GM18909 (cell line): ENCODE results near the gene ZDHHC8.
"Not testable (repeated sequence)": the region's sequence is repeated elsewhere in the genome, so short reads cannot be mapped to it uniquely, and the experiment has no call there.

Source experiments
- ATAC-seq: cut with Tn5 transposase; IDR thresholded peaks from one replicate; pipeline ENCODE4 v1.9.1; 2021; ENCODE audit warnings: mild to moderate bottlenecking; ENCODE audit not compliant: unreplicated experiment, poor library complexity

ZDHHC8 gene

DNA sequence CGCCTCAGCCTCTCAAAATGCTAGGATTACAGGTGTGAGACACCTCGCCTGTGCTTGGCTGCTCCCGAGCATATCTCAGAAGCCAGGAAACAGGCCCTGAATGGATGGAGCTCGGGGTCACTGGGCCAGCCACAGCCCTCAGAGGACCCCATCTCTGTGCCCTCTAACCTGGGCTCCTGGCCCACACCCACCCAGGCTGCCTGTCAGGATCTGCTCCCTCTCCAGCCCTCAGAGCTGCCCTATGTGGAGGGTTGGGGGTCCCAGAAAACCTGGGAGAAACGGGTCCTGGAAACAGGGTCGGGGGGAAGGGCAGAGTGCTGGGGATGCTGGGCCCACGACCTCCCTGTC is 24.4 kb downstream of the ZDHHC8 start:
- ATAC-seq: no peak

DNA sequence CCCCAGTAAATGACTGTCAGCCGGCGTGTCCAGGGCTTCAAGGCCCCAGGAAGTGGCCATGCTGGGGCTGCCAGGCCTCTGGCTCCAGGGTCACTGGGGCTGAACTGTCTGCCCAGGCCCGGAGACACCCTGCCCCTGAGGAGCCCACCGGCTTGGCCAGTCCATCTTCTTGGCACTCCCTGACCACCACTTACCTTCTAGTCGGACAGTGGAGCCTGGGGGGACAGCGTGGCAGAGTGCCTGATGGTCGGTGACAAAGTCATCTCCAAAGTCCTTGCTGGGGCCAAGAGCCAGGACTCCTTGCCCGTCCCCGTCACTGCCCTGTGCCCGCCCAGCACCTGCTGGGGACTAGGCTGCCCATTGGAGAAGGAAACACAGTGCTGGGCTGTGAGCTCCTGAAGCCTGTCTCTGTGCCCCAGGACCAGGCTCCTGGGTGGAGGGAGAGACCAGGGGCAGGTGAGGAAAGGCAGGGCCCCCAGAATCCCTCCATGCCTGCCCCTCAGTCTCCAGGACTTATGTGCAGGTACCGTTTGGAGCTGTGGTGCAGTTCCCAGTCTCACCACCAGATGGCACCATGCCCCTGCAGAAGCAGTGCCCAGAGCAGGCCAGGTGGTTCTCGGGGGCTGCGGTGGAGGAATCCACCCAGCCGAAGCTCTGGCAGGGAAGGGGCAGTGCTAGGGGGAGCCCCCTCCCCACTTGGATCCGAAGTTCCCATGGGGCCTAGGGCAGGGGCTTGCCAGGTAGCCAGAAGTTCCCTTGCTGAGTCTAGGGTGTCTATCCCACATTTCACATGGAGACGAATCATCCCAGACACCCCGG is 25.2 kb downstream of the ZDHHC8 start:
- no peak for ATAC-seq

DNA sequence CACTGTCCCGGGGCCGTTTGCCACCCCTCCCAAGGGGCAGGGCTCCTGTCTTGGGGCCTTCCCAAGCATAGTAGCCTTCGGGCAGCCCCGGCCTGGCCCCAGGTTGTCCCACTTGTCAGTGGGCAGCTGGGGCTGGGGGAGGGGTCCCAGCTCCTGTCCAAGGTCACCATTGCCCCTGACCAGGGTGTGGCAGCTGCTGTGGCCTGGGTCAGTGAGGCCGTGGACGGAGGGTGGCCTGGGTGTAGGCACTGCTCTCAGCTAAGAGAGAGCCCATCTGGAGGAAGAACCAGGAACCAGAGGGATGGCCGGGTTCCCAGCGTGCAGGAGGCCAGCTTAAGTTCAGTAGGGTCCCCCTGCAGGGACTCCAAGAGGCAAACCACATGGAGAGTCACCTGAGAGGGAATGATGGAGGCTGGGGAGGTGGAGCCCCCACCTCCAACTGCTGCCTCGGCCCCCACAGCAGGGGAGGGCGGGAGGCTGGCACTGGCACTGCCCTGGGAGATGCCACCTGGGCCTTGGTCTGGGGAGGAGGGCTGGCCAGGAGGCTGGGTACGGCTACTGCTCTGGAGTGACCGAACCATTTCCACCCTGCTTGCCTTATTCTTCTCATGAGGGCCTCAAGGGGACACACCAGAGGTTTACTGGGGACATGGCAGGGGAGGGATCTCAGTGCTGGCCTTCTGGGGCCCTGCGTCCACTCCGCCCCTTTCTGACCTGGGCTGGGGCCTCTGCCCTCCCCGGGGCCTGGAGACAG is 26.0 kb downstream of the ZDHHC8 start:
- no peak for ATAC-seq

DNA sequence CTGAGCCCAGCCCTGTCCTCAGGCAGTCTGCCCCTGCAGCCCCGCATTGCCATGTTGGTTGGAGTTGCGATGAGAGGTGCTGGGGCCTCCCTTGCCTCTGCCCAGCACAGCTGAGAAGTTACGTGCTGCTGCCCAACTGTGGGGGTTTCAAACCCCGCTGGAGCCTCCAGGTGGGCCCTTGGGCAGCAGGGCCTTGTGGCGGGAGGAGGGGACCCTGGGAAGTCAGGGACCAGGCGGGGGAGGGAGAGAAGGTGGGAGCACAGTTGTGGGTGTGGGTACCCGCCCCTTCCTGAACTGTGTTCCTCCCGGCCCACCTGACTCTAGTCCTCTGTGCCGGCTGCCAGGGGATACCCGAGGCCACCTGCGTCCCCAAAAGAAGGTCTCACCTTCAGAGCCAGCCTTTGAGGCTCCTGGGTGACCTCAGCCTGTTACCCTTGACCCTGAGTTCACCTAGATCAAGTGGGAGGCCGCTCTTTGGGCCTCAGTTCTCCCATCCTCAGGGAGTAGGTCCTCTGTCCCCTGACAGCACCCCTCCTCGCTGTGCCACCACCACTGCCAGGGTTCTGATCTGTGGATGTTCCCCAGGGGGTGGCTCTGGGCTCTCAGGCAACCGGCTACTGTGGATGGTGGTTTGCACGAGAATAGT is 26.9 kb downstream of the ZDHHC8 start:
- no peak for ATAC-seq

DNA sequence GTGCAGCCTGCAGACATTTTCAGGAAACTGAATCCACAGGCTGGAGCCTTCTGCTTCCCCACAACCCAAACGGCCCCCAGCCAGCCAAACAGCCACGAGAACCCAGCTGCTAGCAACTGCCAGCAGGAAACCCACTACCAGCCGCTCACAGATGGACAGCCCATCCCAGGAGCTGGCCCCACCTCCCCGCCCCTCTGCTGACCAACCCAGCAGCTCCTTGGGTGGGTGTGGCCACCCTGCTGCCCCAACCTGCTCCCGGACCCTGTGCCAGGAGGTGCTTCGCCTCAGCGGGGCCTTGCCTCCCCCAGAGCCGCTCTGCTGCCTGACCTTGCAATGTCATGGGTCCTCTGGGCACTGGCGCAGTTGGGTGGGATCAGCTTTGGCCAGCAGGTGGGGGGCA is 27.5 kb downstream of the ZDHHC8 start:
- no peak for ATAC-seq

DNA sequence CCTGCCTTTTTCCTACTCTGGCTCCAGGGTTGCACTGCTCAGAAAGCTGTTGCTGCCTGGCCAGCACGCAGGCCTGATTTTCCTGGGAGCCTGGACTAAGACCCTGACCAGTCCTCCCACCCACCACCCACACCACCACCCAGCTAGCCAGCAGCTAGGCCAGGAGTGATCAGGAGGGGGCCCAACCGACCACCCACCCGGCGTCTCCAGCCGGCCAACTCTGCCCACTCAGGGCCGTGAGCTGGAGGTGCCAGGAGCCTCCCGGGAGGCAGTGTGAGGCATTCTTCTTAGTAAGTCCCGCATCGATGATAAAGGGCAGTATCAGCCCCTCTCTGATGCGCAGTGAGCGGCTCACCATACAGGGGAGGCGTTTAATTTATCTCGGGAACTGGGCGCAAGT is 27.9 kb downstream of the ZDHHC8 start:
- not testable (repeated sequence) for ATAC-seq

DNA sequence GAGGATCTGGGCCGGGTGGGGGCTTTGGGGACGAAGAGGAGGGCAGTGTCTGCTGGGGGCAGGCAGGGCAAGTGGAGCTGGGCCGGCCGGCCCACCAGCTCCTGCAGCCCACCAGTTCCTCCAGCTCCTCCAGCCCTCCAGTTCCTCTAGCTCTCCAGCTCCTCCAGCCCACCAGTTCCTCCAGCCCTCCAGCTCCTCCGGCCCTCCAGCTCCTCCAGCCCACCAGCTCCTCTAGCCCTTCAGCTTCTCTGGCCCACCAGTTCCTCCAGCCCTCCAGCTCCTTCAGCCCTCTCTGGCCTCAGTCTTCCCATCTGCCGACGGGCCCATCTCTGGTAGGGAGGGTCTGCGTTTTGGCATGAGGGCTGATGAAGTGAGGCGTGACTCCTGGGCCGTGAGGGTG is 28.4 kb downstream of the ZDHHC8 start:
- ATAC-seq: no peak

DNA sequence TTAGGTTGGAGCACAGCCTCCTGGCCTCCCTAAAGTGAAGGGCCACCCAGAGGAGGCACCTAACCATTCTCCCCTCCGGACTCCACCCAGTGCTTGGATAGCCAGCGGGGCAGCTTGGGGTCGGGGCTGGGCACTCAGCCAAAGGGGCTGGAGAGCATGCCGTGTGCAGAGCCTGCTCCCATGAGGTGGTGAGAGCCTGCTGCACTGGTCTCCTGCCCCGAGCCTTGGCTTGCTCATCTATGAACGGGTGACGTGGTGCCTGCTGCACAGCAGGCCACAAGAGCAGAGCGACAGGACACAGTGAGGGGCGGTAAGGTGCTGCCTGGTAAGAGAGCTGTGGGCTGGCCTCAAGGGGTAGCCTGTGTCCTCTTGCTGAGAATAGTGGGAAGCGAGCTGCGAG is 33.3 kb downstream of the ZDHHC8 start:
- ATAC-seq: no peak

DNA sequence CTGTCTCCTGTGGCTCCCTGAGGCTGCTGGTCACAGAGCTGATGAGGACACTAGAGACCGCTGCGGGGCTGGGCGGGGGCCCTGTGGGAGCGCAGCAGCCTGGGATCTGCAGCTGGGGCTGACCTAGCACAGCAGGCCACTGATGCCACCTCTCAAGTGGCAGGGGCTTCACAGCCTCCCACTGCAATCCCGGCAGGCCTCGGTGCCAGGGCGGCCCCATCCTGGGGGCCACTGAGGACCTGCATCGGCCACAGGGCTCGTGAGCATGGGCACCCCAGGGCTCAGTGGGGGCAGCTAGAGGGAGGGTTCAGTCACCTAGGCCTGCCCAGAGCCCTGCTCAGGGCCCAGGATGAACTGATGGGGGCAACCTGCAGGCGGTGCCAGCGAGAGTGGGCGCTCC is 33.8 kb downstream of the ZDHHC8 start:
- ATAC-seq: no peak

DNA sequence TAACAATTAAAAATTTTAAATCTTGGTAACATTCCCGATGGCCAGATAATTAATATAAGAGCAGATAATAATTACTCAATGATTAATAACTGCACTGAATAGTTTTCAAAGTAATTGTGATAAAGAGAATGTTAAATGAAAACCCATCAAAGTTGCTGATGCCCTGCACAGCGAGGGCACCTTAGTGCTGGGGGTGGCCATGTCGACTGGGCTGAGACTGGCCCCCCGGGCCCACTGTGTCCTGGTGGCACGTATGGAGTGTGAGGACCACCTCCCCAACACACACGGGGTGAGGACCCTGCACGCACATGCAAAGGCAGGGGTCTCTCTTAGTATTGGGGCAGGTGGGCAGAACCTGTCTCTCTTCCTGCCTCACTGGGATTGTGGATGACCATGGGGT is 34.3 kb downstream of the ZDHHC8 start:
- ATAC-seq: no peak

DNA sequence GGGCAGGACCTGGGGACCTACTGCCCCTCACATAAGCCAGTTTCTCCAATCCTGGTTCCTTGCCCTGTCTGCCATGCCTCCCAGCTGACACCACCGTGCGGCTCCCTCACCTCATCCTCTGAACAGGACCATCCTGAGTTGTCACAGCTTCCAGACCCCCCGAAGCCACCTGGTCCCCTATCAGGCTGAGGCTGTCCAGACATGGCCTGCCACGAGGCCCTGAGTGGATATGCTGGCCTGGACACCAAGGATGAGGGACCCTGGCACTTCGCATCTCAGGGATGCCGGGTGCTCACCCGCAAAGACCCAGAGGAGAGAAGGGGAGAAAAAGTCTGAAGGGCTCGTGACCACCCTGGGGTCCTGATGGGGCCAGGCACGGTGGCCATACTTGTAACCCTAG is 35.1 kb downstream of the ZDHHC8 start:
- ATAC-seq: no peak

DNA sequence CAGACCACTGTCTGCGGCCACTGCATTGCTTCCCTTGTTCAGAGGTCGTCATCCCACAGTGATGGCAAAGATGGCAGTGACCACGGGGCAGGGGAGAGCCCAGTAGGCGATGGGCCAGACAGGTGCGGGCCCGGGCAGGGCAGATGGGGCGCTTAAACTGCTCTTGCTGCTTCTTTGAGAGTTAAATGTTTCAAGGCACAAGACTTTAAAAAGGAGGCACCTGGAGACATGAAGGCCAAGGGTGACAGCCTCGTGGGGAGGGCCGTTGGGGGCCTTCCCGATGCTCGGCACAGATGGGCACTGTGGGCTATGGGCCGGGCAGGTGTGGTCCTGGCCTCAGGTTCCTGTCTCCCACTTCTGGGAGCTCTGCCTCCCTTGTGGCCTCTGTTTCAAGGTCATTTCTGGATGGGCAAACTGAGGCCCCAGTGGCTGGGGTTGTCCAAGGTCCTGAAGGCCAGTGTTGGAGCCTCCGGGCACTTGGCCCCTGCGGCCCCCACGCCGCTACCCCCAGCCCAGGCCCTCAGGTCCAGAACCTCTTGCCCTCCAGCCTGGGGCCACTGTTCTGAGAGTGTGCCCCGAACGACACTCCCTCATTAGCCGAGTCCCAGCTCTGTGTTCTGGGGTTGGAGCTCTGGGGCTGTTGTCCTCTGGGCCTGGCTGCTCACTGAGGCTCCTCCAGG is 36.2 kb downstream of the ZDHHC8 start:
- ATAC-seq: no peak

DNA sequence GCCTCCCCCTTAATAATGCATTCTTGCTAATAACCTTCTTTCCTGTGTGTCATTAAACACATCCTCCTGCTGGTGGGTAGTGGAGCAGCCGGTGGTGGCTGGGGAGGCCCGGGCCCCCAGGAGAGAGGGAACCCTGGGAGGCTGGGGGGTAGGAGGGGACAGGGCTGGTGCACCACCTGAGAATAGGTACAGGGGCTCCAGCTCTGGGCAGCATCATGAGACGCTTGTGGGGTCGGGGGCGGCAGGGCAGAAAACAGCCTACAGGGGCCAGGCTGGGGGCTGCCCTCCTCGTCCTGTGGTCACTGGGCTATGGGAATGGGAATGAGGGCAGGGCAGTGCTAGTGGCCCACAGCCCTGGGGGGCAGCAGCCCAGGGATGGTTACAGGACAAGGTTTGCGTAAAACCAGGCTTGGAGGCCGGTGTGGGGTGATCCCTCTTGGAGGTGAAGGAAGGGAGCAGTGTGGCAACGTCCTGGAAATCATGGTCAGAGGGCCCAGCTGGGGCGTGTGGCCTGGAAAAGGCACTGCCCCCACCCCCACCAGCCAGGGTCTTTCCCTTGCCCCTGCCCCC is 37.7 kb downstream of the ZDHHC8 start:
- ATAC-seq: no peak

DNA sequence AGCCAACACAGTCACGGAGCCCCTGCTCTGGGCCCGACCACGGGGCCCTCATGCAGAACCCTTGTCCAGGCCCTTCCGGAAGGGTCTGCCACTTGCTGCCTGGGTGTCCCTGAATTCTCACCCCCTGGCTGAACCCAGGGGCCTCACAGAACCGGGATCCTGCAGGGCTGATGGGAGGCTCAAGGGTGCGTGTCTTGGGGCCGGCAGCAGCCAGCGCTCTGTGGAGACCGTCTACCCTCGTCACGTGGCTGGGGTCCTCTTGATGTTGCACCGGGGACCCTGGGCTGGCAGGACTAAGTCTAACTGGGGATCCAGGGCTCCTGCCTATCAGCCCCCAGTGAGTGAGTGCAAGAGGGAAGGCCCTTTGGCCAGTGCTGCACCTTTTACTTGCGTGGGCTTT is 38.6 kb downstream of the ZDHHC8 start:
- no peak for ATAC-seq

DNA sequence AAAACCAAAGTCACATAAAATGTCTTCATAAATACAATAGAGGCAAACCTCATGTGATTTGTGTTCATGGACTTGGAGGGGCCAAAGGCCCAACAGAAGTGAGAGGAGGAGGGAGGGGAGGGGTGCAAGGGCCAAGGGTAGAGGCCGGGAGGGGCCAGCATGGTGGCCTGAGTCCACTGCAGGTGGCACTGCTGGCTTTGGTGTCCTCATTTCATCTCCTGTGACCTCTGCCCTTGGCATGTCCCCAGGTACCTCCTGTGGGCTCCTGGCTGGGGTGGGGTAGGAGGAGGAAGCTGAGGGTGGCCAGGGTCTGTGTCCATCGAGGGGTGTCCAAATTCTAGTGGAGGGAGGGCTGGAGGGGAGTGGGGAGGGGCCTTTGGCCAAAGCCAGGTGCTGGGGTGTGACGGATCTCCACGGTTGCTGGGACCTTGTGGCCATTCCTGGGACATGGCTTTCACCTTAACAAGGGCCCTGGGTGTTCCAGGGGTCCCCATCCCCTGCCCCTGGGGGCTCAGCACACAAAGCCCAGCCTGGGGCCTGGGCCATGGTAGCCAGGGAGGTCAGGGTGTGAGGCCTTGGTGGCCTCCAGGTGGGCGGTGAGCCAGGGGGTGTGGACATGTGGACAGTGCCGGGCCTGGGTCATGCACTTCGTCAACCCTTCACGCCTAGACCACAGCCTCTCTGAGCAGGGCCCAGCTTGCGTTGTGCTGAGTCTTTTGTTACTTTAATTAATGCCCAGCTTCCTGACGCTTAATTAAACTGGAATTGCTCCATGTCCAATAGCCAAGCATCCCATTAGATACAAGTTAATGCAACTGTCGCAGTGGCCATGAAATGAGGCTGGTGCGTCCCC is 39.9 kb downstream of the ZDHHC8 start:
- no peak for ATAC-seq

DNA sequence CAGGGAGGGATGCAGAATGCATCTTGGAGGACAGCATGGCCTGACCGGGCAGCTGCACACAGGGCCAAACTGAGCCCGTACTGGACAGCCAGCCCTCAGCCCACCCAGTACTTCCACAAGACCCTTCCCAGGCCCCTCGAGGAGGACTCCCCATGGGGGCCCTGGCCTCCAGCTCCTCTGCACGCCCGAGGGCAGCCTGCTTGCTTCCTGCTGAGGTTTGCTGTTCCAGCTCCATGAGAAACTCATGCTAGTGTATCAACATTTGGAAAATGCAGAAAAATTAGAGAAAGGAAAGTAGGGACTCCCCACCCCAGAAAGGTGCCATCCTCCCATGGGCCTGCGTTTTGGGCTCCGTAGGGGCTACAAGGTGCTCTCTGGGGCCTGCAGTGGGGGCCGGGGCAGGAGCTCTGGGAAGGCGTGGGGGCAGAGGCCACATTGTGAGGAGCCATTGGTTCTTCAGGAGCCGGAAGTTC is 40.6 kb downstream of the ZDHHC8 start:
- ATAC-seq: no peak

DNA sequence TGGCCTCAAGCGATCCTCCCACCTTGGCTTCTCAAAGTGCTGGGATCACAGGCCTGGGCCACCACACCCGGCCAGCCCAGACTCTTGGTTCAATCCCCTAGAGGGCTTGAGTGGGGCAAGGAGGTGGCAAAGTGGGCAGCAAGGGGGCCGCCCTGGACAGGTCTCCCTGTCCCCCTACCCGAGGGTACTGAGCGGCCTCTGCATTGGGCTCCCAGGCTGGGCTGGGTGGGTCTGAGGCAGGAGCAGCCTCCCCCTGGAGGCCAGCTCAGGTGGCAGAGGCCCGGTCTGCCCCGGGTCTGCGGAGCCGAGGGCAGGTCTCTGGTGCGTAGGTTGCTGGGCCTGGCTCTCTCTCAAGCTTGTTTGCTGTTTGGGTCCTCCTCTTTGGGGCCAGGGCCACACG is 41.6 kb downstream of the ZDHHC8 start:
- ATAC-seq: no peak

DNA sequence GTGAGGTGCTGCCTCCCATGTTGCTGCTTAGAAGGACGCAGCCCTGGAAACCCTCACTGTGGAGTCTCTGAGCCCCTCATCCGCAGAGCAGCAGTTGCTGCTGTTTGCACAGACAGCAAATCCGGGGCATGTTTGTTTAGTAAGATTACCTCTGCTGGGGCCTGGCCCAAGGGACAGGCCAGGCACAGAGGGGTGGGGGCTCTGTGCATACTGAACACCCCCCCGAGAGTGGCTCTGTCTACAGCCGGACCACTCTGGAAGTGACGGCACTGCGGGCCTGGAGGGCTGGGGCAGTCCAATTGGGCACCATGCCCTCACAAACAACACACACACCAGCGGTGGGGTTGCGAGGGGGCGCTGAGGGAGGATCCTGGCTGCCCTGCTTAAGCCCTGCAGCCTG is 42.2 kb downstream of the ZDHHC8 start:
- ATAC-seq: no peak

DNA sequence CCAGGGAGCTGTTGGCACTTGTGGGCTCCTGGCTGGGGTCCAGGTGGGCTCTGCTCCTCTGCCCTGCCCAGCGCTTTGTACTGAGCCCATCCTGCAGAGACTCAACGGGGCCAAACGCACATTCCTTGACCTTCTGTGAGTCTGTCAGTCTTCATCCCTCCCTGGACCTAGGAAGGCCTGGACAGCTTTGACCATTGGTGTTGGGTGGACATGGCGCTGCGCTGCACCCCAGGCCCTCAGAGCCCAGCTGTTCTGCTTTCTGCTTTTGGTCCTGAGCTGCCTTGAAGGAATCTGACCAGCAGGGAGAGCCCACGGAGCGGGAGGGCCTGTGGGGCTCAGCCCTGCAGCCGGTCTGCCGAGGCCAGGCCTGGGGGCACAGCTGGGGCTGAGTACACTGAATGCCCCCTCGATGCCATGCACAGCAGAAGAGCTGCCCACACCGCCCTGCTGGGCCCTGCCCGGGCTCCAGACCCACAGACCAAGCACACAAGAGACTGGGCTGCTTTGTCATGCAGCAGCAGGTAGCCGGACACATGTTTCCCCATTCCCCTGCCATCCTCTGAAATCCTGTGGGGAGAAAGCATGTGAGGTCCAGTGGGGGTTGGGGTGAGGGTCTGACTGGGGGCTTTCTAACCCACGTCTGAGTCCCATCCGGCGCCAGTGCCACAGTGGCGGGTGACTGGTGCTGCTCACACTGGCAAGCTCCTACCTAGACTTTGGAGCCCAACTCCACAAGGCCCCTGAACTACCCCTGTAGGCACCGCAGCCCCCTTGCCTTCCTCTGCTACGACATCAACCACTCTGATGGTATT is 43.4 kb downstream of the ZDHHC8 start:
- no peak for ATAC-seq
